Right cardiac atrium (tissue), 5 donors: ENCODE data around the gene HTR1D. TPM values are rescaled to one million over a fixed set of nuclear protein-coding genes. Genes with fewer than 3 reads are reported as not detected.
"Not testable (repeated sequence)": the region's sequence is repeated elsewhere in the genome, so short reads cannot be mapped to it uniquely, and the experiment has no call there.

Experiments used
- ATAC-seq, 2 donors: fragments of 200-7000 bp; cut with Tn5 transposase; one replicate each; pipeline versions ENCODE4 v1.8.0 to v1.9.1; 2020; ENCODE audit warnings: moderate library complexity in 2 of 2, mild to moderate bottlenecking in 1 of 2
- DNase-seq, 3 donors: peaks; one replicate each; pipeline ENCODE4 v3.0.0-alpha.2; 2020
- H3K27ac ChIP-seq: one replicate; pipeline ENCODE4 v1.5.1; 2013; ENCODE audit warnings: mild to moderate bottlenecking, low read length, control low read depth, moderate library complexity
- H3K27me3 ChIP-seq: one replicate; pipeline ENCODE4 v1.6.1; 2013; ENCODE audit not compliant: control insufficient read depth, insufficient read depth
- H3K4me1 ChIP-seq: one replicate; pipeline ENCODE4 v1.6.1; 2013; ENCODE audit warnings: low read length; ENCODE audit not compliant: control insufficient read depth, insufficient read depth
- H3K4me3 ChIP-seq: one replicate; pipeline ENCODE4 v1.5.1; 2013; ENCODE audit warnings: low read length, control low read depth
- H3K9me3 ChIP-seq: one replicate; pipeline ENCODE4 v1.6.1; 2013; ENCODE audit warnings: low read length; ENCODE audit not compliant: control insufficient read depth
- WGBS: extraction: QIAGEN DNeasy Blood & Tissue Kit; methylation state at CpG from one replicate; pipeline ENCODE4 v1.1.7; 2013; 5-methylcytosine and 5-hydroxymethylcytosine counted together
- intact Hi-C, 4 donors: fragments of 100-400 bp; cut with DNase I; formaldehyde crosslinking; loops; one replicate each; pipeline versions ENCODE4 v1.11.0 to v1.14.0; 2022 to 2023
- polyA plus RNA-seq: library from polyadenylated mRNA; stranded (reverse); fragments of 200-250 nt; gene quantifications from one replicate; pipeline ENCODE4 v1.2.3, GENCODE V29; 2013
- total RNA-seq, 4 donors: library from RNA; stranded (reverse); fragmentation: NEBNext Ultra II Directional; extraction: Animal tissue kit (Norgen Biotek cat#: 25700); gene quantifications; one replicate each; pipeline ENCODE4 v1.2.1, GENCODE V29; 2021
- donor health status: healthy with polysubstance abuse.
- donor health status: DM: no; HTN: yes; CAD: no.
- donor health status: DM: no; HTN: no; CAD: no.
- donor health status: DM: no; HTN: yes; CAD: no; lungs with severe emphysema.
- donor health status: DM: yes; HTN: yes; CAD: no.

HTR1D gene
- total and polyA plus RNA-seq, 5 donors, result 0.05 TPM; not detected in 4

GRCh38 chr1:23239638-23240295 is 22.5 kb upstream of the HTR1D start:
- DNase-seq, result no peak
- H3K4me1 ChIP-seq, result no peaks in the 10 kb centered on the region
- H3K27ac ChIP-seq, result no peak overlapping the region
- no peak for ATAC-seq
- H3K9me3 ChIP-seq, result no peaks in the 10 kb centered on the region
- intact Hi-C loops, result no loop called here
- no peak overlapping the region for H3K4me3 ChIP-seq
- WGBS, result 83% methylated on average over 5 of the region's 5 CpGs
- no peaks in the 10 kb centered on the region for H3K27me3 ChIP-seq

- Histone ChIP-seq H3K4me3 (no peak overlapping the region), H3K27ac (no peak overlapping the region), H3K9me3 (no peaks in the 10 kb centered on the region), H3K27me3 (no peaks in the 10 kb centered on the region), H3K4me1 (no peaks in the 10 kb centered on the region)
- WGBS, result 94% methylated on average over 2 of the region's 2 CpGs
- intact Hi-C loops, result no loop called here
- no peak for ATAC-seq
- no peak for DNase-seq
These were observed 21.3 kb upstream of the HTR1D start for GRCh38 chr1:23238565-23238964.

GRCh38 chr1:23237508-23237907 is 20.2 kb upstream of the HTR1D start:
- H3K4me1 ChIP-seq, result no peaks in the 10 kb centered on the region
- H3K27me3 ChIP-seq, result no peaks in the 10 kb centered on the region
- H3K27ac ChIP-seq, result no peak overlapping the region
- WGBS, result 82% methylated on average over 2 of the region's 2 CpGs
- no peak for DNase-seq
- H3K9me3 ChIP-seq, result no peaks in the 10 kb centered on the region
- ATAC-seq, result no peak
- H3K4me3 ChIP-seq, result no peak overlapping the region
- intact Hi-C loops, result no loop called here

- DNase-seq (no peak), ATAC-seq (no peak)
- H3K4me3 ChIP-seq, result no peak overlapping the region
- intact Hi-C loops, result no loop called here
- no peaks in the 10 kb centered on the region for H3K9me3 ChIP-seq
- no peak overlapping the region for H3K27ac ChIP-seq
- H3K27me3 ChIP-seq, result no peaks in the 10 kb centered on the region
- WGBS, result 94% methylated on average over 2 of the region's 2 CpGs
- no peaks in the 10 kb centered on the region for H3K4me1 ChIP-seq
These were observed 10.5 kb upstream of the HTR1D start for GRCh38 chr1:23227806-23228205.

GRCh38 chr1:23224739-23225648 is 7.7 kb upstream of the HTR1D start:
- 23% methylated on average over 17 of the region's 17 CpGs for WGBS
- no peak overlapping the region for H3K4me3 ChIP-seq
- H3K4me1 ChIP-seq, result no peaks in the 10 kb centered on the region
- intact Hi-C loops, result no loop called here
- peak; percentile 45 to 67 (median 53) for DNase-seq
- H3K27ac ChIP-seq, result no peak overlapping the region
- no peaks in the 10 kb centered on the region for H3K9me3 ChIP-seq
- no peaks in the 10 kb centered on the region for H3K27me3 ChIP-seq
- peak; percentile 86 to 96 for ATAC-seq

GRCh38 chr1:23223963-23224362 is 6.7 kb upstream of the HTR1D start:
- DNase-seq, intact Hi-C loops, H3K4me3 ChIP-seq, H3K27me3 ChIP-seq, H3K9me3 ChIP-seq, ATAC-seq, H3K27ac ChIP-seq, H3K4me1 ChIP-seq: not testable (repeated sequence)
- WGBS, result 91% methylated on average over 6 of the region's 6 CpGs

GRCh38 chr1:23223490-23223951 is 6.2 kb upstream of the HTR1D start:
- H3K27ac ChIP-seq, ATAC-seq, intact Hi-C loops, H3K27me3 ChIP-seq, DNase-seq, H3K4me3 ChIP-seq, H3K4me1 ChIP-seq, H3K9me3 ChIP-seq: not testable (repeated sequence)
- WGBS, result 85% methylated on average over 1 of the region's 1 CpG

GRCh38 chr1:23222742-23223141 is 5.4 kb upstream of the HTR1D start:
- intact Hi-C loops, result no loop called here
- ATAC-seq, result no peak

GRCh38 chr1:23222331-23222730 is 5.0 kb upstream of the HTR1D start:
- DNase-seq (no peak), ATAC-seq (no peak)
- no peaks in the 10 kb centered on the region for H3K9me3 ChIP-seq
- WGBS, result 88% methylated on average over 2 of the region's 2 CpGs
- no peaks in the 10 kb centered on the region for H3K4me1 ChIP-seq
- intact Hi-C loops, result no loop called here
- H3K27ac ChIP-seq, result no peak overlapping the region
- H3K4me3 ChIP-seq, result no peak overlapping the region
- no peaks in the 10 kb centered on the region for H3K27me3 ChIP-seq

More at GRCh38 chr1:23222742-23223141, 5.4 kb upstream of the HTR1D start:
- no peak overlapping the region for H3K27ac ChIP-seq
- H3K4me3 ChIP-seq, result no peak overlapping the region
- no peaks in the 10 kb centered on the region for H3K9me3 ChIP-seq
- no peak for DNase-seq
- WGBS, result 84% methylated on average over 3 of the region's 3 CpGs
- no peaks in the 10 kb centered on the region for H3K27me3 ChIP-seq
- no peaks in the 10 kb centered on the region for H3K4me1 ChIP-seq

GRCh38 chr1:23221107-23221506 is 3.8 kb upstream of the HTR1D start:
- Histone ChIP-seq H3K9me3 (no peaks in the 10 kb centered on the region), H3K4me1 (no peaks in the 10 kb centered on the region), H3K27ac (no peak overlapping the region), H3K27me3 (no peaks in the 10 kb centered on the region), H3K4me3 (no peak overlapping the region)
- WGBS, result 78% methylated on average over 2 of the region's 2 CpGs
- DNase-seq (no peak), ATAC-seq (no peak)
- intact Hi-C loops, result no loop called here

- DNase-seq (peak in 1 of 3 donors; percentile 47), ATAC-seq (peak; percentile 30 to 40)
- under 1% methylated on average over 78 of the region's 78 CpGs for WGBS
- no peak overlapping the region for H3K27ac ChIP-seq
- H3K4me3 ChIP-seq, result peak overlapping the region; percentile 54
- no peaks in the 10 kb centered on the region for H3K27me3 ChIP-seq
- intact Hi-C loops, result no loop called here
- H3K4me1 ChIP-seq, result no peaks in the 10 kb centered on the region
- no peaks in the 10 kb centered on the region for H3K9me3 ChIP-seq
These were observed 406 bp downstream of the HTR1D start for GRCh38 chr1:23216771-23217420.
